Measurements from ENCODE around the gene SKA2.

Gene SKA2

DNA sequence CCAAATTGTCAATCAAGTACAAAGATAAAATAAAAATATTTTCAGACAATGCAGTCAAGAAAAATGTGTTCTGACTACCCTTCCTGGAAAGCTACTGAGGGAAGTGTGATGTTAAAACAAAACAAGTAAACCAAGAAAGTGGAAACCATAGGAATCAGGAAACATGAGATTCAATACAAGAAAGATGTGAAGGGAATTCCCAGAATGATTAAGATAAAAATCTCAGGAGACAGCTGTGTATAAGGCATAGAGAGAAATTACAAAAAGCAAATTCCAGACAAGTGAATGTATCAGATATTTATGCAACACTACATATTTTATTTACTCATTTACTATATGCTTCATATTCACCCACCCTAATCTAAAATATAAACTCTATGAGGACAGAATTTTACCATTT, 80.5 kb downstream of the SKA2 start:
- TF ChIP-seq, protein P1, sequence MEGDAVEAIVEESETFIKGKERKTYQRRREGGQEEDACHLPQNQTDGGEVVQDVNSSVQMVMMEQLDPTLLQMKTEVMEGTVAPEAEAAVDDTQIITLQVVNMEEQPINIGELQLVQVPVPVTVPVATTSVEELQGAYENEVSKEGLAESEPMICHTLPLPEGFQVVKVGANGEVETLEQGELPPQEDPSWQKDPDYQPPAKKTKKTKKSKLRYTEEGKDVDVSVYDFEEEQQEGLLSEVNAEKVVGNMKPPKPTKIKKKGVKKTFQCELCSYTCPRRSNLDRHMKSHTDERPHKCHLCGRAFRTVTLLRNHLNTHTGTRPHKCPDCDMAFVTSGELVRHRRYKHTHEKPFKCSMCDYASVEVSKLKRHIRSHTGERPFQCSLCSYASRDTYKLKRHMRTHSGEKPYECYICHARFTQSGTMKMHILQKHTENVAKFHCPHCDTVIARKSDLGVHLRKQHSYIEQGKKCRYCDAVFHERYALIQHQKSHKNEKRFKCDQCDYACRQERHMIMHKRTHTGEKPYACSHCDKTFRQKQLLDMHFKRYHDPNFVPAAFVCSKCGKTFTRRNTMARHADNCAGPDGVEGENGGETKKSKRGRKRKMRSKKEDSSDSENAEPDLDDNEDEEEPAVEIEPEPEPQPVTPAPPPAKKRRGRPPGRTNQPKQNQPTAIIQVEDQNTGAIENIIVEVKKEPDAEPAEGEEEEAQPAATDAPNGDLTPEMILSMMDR (IDR thresholded peaks at IDR 0.05) = no peak
- H3K27me3 ChIP-seq = no peaks in the 10 kb centered on the region
- H3K9me3 ChIP-seq = no peaks in the 10 kb centered on the region
- H3K4me1 ChIP-seq (ENCODE audit: control insufficient read depth in 1 of 2, insufficient read depth in 1 of 2, low read depth in 1 of 2, low read length in 1 of 2) = no peaks in the 10 kb centered on the region
- peaks cover 44% of the 10 kb centered on the region for H3K36me3 ChIP-seq
- H3K4me3 ChIP-seq (ENCODE audit: low read depth in 1 of 2, low read length in 1 of 2) = no peak overlapping the region
- no peak overlapping the region for H3K27ac ChIP-seq

DNA sequence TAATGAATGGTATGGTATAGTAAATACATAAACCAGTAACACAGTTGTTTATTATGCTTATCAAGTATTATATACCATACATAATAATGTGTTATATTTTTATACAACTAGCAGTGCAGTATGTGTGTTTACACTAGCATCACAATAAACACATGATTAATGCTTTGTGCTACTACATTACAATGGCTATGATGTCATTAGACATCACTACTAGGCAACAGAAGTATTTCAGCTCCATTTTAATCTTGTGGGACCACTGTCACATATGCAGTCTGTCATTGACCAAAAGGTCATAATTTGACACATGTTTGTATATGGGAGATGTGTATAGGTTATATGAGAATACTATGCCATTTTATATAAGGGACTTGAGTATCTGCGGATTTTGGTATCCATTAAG, 81.0 kb downstream of the SKA2 start:
- Histone ChIP-seq H3K36me3 (peaks cover 41% of the 10 kb centered on the region), H3K9me3 (no peaks in the 10 kb centered on the region), H3K27me3 (no peaks in the 10 kb centered on the region), H3K4me3 (ENCODE audit: low read depth in 1 of 2, low read length in 1 of 2) (no peak overlapping the region), H3K27ac (no peak overlapping the region), H3K4me1 (ENCODE audit: control insufficient read depth in 1 of 2, insufficient read depth in 1 of 2, low read depth in 1 of 2, low read length in 1 of 2) (no peaks in the 10 kb centered on the region)
- TF ChIP-seq, protein P1 (IDR thresholded peaks at IDR 0.05) = no peak

DNA sequence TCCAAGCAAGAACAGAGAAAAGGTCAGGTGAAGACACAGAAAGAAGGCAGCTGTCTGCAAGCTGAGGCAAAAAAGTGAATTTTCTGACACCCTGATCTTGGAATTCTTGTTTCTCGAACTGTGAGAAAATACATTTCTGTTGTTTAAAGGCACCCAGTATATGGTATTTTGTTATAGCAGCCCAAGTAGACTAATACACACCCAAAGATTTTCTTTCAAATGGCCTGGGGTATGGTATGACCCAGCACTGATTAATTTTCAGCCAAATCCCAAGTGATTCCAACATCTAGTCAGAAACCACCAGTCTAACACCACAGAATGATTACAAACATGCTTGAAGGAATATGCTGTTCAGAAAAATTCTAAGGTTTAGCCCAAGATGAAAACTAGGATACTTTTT, 85.1 kb downstream of the SKA2 start:
- H3K9me3 ChIP-seq = no peaks in the 10 kb centered on the region
- H3K4me3 ChIP-seq (ENCODE audit: low read depth in 1 of 2, low read length in 1 of 2) = no peak overlapping the region
- H3K27ac ChIP-seq = no peak overlapping the region
- TF ChIP-seq, protein P1 (IDR thresholded peaks at IDR 0.05) = no peak
- H3K36me3 ChIP-seq = peaks cover 40% of the 10 kb centered on the region
- H3K27me3 ChIP-seq = no peaks in the 10 kb centered on the region
- H3K4me1 ChIP-seq (ENCODE audit: control insufficient read depth in 1 of 2, insufficient read depth in 1 of 2, low read depth in 1 of 2, low read length in 1 of 2) = no peaks in the 10 kb centered on the region

DNA sequence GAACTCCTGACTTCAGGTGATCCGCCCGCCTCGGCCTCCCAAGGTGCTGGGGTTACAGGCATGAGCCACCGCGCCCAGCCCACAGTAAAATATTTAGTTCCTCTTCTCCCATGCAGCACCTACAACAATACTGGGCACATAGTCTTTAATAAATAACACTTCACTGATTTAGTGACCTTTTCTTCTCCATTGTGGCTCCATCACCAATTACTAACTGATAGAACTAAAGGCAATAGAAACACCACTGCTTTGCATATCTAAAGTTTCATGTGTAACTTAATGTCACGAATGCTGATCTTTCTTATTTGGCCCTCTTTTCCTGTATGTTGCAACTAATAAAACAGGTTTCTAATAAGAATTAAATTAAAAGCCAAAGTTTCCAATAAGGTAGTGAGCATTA, 87.2 kb downstream of the SKA2 start:
- Histone ChIP-seq H3K9me3 (no peaks in the 10 kb centered on the region), H3K4me3 (ENCODE audit: low read depth in 1 of 2, low read length in 1 of 2) (no peak overlapping the region), H3K27me3 (no peaks in the 10 kb centered on the region), H3K4me1 (ENCODE audit: control insufficient read depth in 1 of 2, insufficient read depth in 1 of 2, low read depth in 1 of 2, low read length in 1 of 2) (no peaks in the 10 kb centered on the region), H3K27ac (no peak overlapping the region), H3K36me3 (peaks cover 25% of the 10 kb centered on the region)
- TF ChIP-seq, protein P1 (IDR thresholded peaks at IDR 0.05) = no peak

DNA sequence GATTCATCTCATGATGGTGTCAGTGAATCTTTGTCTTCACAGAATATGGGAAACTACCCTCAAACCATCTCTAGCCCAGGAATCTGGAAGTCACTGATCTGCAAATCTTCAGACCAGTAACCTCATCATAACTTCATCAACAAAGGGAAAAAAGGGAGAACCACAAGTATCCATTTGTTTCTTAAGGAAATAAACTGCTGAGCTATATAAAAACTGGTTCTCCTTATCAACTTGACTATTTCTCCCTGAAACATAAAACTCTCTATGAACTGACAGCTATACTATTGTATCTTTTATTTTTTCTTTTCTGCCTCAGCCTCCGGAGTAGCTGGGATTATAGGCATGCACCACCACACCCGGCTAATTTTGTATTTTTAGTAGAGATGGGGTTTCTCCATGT, 87.6 kb downstream of the SKA2 start:
- H3K9me3 ChIP-seq = no peaks in the 10 kb centered on the region
- TF ChIP-seq, protein P1 (IDR thresholded peaks at IDR 0.05) = no peak
- no peak overlapping the region for H3K4me3 ChIP-seq (ENCODE audit: low read depth in 1 of 2, low read length in 1 of 2)
- no peak overlapping the region for H3K27ac ChIP-seq
- H3K4me1 ChIP-seq (ENCODE audit: control insufficient read depth in 1 of 2, insufficient read depth in 1 of 2, low read depth in 1 of 2, low read length in 1 of 2) = no peaks in the 10 kb centered on the region
- no peaks in the 10 kb centered on the region for H3K27me3 ChIP-seq
- H3K36me3 ChIP-seq = peaks cover 23% of the 10 kb centered on the region

DNA sequence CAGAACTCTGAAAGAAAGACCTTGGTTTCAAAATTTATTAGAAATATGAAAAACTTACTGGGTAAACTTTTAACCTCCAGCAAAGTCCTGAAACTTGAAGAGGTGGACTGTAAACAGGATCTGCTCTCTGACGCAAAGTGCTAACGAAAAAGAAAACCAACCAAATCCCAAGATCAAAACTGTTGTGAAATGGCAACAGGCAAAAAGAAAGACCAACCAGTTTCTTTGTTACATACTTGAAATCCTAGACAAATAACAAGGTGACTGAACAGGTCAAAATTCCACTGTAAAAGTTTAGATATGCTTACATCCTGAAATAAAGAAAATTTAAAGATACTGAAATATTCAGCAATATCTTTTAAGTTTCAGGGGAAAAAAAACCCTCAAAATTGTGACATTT, 92.5 kb downstream of the SKA2 start:
- TF ChIP-seq, protein P1 (IDR thresholded peaks at IDR 0.05) = no peak
- no peaks in the 10 kb centered on the region for H3K9me3 ChIP-seq
- H3K27ac ChIP-seq = no peak overlapping the region
- H3K4me1 ChIP-seq (ENCODE audit: control insufficient read depth in 1 of 2, insufficient read depth in 1 of 2, low read depth in 1 of 2, low read length in 1 of 2) = no peaks in the 10 kb centered on the region
- H3K4me3 ChIP-seq (ENCODE audit: low read depth in 1 of 2, low read length in 1 of 2) = no peak overlapping the region
- H3K27me3 ChIP-seq = no peaks in the 10 kb centered on the region
- peaks cover 11% of the 10 kb centered on the region for H3K36me3 ChIP-seq

Data from neutrophil (primary cell).